Measurements from ENCODE around the gene AKR1C2. TPM values are rescaled to one million over a fixed set of nuclear protein-coding genes. Genes with fewer than 3 reads are reported as not detected.
"Not testable (repeated sequence)": the region's sequence is repeated elsewhere in the genome, so short reads cannot be mapped to it uniquely, and the experiment has no call there.

AKR1C2 gene
- 1.9 and 6.5 TPM in 2 replicates for total RNA-seq

DNA sequence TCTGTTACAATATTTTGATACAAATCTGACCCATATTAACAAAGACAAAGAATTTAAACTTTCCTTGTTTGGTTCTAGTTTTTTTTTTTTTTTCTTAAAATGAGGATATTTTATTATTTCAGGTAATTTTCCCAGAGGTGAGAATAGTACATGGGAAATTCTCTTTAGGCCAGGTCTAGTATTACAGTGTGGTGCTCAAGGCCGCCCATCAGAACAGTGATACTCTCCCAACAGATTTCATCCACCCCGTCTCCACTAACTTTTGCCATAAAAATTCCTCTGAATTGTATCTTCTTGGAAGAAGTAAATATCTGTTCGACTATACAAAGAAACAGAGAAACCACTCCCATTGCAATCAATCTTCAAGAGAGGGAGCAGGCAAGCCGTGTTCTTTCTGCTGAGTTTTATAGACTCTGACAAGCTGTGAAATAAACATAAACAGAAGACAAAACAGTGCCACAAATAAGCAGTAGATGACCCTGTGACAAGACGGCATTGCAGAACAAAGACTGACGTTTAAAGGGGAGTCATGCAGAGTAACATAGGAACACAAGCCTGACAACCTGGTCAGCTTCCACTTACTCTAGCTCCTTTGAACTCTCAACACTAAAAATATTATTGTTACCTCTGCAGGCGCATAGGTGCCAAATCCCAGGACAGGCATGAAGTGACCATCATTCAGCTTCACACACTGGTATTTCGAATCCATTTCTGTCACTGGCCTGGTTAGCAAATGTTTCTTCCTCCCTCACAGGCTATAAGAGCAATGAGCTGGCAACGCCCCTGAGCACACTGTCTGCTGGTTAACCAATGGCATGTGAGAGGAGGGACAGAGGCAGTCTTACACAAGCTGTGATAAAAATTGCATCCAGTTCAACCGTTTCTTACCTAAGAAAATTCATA lies at the start of gene AKR1C2:
TSS of gene AKR1C2 (minus strand) at position 731 of the 903 bp plus-strand sequence. CDS start at position 709, 22 bp downstream.
- not testable (repeated sequence) for DNase-seq (ENCODE audit: low read depth)

DNA sequence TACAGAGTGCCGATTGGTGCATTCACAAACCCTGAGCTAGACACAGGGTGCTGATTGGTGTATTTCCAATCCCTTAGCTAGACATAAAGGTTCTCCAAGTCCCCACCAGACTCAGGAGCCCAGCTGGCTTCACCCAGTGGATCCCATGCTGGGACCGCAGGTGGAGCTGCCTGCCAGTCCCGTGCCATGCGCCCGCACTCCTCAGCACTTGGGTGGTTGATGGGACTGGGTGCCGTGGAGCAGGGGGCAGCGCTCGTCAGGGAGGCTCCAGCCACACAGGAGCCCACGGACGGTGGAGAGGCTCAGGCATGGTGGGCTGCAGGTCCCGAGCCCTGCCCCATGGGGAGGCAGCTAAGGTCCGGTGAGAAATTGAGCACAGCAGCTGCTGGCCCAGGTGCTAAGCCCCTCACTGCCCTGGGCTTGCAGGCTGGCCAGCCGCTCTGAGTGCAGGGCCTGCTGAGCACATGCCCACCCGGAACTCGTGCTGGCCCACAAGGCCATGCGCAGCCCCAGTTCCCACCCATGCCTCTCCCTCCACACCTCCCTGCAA lies 49.4 kb upstream of the AKR1C2 start:
- DNase-seq (ENCODE audit: low read depth): not testable (repeated sequence)

- DNase-seq (ENCODE audit: low read depth): peak; percentile 23
Observed at GRCh38 chr10:5047912-5048628, 44.4 kb upstream of the AKR1C2 start.

- peak; percentile 69 for DNase-seq (ENCODE audit: low read depth)
Observed at GRCh38 chr10:5047055-5047454, 43.4 kb upstream of the AKR1C2 start.

- DNase-seq (ENCODE audit: low read depth): no peak
Observed at GRCh38 chr10:5046410-5046809, 42.8 kb upstream of the AKR1C2 start.

GRCh38 chr10:5045095-5045494 lies 41.4 kb upstream of the AKR1C2 start:
- DNase-seq (ENCODE audit: low read depth): no peak

DNA sequence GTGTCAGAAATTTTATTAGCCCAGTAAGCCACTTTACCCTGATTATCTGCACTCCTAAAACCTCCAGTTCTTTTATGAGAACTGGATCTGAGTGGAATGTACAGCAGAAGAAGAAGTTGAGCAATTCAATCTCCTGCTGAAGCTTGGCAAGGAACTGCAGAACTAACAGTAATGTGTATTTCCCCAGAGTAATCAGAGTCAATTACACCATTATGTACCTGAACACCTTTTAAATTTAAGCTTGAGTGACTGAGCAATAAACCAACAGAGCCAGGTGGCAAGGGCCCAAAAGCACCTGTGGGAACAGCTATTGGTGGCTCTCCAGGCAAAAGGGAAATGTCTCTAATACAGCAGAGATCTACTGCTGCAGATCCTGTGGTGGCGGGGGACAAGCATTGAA lies 40.1 kb upstream of the AKR1C2 start:
- DNase-seq (ENCODE audit: low read depth): peak; percentile 89

GRCh38 chr10:5042922-5043321 lies 39.3 kb upstream of the AKR1C2 start:
- DNase-seq (ENCODE audit: low read depth): no peak

DNA sequence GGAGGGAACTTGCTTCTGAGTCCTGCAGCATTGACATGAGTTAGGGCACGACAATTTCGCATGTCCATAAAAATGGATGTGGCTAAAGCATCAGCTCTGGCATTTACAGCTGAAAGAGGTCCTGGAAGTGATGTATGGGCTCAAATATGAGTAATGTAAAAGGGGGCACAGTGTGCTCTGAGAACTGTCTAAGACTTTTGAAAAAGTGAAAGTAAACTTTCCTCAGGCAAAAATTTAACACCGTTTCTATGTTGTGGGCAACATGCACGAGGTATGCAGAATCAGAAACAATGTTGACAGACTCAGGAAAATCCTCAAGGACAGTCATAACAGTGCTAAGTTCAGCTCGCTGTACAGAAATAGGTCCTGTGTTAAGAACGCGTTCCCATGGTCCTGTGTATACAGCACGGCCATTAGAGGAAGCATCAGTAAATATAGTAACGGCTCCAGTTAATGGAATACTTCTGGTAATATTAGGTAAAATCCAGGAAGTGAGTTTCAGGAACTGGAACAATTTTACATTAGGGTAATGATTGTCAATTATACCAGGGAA lies 37.9 kb upstream of the AKR1C2 start:
- DNase-seq (ENCODE audit: low read depth): peak; percentile 48

GRCh38 chr10:5040781-5041470 lies 37.3 kb upstream of the AKR1C2 start:
- DNase-seq (ENCODE audit: low read depth): peak; percentile 85

DNA sequence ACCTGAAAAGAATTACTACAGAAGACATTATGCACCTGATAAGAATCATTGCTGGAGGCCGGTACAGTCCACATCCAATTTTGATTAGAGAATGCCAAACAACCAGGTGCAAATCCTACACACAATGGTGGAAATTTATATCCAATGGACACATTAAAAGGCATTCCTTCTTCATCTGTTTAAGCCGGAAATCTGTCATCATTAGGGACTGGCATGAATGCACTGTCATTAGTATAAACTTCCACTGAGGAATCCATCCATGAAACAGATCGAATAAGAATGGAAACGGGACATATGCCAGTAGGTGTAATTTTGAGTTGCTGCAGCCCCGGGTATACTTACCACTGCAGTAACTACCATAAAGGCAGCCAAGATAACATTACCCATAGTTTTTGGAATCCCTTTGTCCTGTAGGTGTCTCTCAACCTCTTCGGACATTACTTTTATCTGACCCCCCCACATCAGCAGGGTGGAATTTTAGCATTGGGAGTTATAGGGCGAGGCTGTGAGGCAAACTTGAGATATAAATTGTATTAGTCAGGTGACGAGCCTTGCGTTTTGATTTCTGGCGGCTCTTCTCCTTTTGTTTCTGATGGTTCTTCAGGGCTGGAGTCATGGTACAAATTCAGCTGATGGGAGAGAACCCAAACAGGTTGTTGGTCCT lies 36.5 kb upstream of the AKR1C2 start:
- no peak for DNase-seq (ENCODE audit: low read depth)

DNA sequence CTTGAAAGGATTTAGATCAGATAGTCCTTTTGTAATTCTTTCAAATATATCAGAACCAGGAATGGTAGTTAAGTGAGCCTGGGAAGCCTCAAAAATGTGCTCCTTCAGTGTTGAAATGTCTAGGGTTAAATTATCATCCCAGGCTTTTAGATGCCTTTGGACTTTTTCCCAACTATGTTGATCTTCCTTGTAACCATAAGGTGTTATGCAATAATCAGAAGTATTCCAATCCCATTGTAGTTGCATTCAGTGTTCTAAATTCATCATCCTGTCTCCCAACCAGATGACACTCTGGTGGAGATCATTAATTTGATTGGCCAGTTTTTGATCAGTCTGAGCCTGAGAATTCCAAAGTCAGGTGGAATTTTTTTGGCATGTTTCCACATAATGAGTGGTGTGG lies 35.1 kb upstream of the AKR1C2 start:
- peak; percentile 56 for DNase-seq (ENCODE audit: low read depth)

DNA sequence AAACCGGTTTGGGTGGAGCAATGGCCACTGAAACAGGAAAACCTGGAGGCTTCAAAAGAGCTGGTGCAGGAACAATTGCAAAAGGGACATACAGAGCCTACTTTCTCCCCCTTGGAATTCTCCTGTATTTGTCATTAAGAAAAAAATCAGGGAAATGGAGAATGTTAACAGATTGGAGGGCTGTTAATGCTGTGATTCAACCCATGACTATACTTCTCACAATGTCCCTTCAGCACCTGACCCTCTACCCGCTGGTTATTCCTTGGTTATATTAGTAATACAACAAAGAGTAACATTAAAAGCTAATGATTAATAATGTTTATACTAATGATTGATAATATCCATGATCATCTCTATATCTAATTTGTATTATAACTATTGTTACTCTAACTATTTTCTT lies 34.4 kb upstream of the AKR1C2 start:
- DNase-seq (ENCODE audit: low read depth): no peak

DNA sequence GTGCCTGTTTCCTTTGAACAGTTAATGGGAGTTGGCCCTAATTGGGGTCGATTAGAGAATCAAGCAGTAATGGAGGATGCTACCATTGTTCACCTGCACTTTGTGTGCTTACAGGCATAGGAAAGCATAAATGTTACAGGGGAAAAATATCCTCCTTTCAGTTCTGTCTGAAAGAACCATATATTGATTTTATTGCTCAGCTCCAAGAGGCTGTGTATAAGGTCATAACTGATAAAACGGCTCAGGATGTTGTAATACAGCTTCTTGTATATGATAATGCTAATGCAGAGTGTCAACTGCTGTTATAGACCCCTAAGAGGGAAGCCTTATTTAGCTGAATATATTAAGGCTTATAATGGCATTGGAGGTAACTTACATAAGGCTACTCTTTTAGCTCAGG lies 32.9 kb upstream of the AKR1C2 start:
- no peak for DNase-seq (ENCODE audit: low read depth)

DNA sequence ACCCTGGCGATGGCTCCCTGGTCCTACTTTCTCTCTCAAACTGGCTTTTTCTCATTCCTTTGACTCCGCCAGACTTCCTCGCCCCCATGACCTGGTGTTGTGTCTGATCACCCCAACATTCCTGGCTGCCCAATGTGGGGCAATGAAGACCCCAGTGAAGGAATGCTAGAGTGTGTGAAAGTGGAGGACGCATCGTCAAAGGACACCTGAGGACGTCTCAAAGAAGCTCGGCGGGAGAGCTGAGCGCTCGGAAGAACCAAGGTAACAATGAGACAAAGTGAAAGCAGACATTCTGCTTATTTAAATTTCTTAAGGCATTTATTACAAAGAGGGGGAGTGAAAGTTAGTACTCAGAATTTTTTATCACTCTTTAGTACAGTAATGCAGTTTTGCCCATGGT lies 31.7 kb upstream of the AKR1C2 start:
- DNase-seq (ENCODE audit: low read depth): no peak

- no peak for DNase-seq (ENCODE audit: low read depth)
Observed at GRCh38 chr10:5034588-5034987, 30.9 kb upstream of the AKR1C2 start.

- DNase-seq (ENCODE audit: low read depth): peak; percentile 53
Observed at GRCh38 chr10:5033061-5033778, 29.6 kb upstream of the AKR1C2 start.

- not testable (repeated sequence) for DNase-seq (ENCODE audit: low read depth)
Observed at GRCh38 chr10:5032444-5032843, 28.8 kb upstream of the AKR1C2 start.

DNA sequence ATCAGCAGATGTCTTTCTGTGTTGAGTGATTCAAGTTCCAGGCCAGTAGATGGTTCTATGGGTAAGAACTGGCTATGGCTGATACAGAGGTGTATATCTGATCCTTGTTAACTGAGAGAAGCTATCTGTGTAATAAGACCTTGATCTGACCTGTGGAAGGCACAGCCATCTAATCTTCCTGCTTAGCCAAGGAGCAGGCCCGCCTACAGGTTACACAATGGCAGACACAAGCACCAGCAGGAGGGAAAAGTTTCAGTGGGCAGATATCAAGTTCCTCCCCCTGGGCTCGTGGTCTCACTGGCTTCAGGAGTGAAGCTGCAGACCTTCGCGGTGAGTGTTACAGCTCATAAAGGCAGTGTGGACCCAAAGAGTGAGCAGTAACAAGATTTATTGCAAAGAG lies 27.9 kb upstream of the AKR1C2 start:
- not testable (repeated sequence) for DNase-seq (ENCODE audit: low read depth)

DNA sequence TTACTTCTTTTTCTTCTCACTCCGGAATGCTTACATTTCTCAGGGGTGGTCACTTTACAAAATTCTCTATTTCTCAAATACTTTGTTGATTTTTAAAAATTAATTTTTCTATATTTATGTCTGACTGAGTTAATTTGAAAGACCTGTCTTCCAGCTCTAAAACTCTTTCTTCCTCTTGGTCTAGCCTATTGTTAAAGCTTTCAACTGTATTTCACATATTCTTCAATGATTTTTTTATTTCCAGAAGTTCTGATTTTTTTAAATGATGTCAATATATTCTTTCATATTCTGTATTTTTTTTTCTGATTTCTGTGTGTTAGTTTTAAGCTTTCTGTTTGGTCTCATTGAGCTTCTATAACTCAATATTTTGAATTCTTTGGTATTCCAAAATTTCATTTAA lies 27.3 kb upstream of the AKR1C2 start:
- DNase-seq (ENCODE audit: low read depth): no peak
